Renal pelvis (tissue), 4 donors: ENCODE measurements around the gene PPDPF. TPM values are rescaled to one million over a fixed set of nuclear protein-coding genes. Genes with fewer than 3 reads are reported as not detected.

Experiments used
- DNase-seq: peaks from one replicate; pipeline ENCODE4 v3.0.0-alpha.2; 2013
- polyA plus RNA-seq, 3 donors: library from polyadenylated mRNA; unstranded; fragments of 120-200 nt; gene quantifications; one replicate each; pipeline ENCODE4 v1.2.1, GENCODE V29; 2013; ENCODE audit not compliant: insufficient read length in 3 of 3

Gene PPDPF
- polyA plus RNA-seq, 3 donors = 285 to 420 (median 332) TPM

DNA sequence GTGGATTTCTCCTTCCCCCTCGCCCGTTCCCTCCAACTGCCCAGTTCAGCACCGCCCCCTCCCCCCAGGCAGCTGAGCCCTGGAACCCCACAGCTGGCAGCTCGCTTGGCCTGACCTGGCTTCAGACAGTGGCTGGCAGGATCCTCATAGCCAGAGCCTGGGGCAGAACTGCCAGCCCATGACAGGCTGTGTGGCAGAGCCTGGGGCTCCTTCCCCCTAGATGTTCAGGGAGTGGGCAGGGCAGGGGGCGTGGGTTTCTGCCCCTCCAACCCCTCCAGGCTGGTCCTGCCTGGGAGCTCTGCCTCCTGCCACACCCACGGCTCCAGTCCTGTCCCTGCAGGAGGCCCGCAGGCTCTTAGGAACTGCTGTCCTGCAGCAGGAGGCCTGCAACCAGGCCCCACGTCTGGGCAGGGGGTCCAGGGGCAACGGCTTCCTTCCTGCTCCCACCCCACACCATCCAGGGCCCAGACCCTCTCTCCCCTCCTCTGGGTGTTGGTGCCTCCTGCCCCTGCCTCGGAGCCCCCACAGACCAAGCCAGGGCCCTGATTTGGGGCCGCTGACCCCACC is 38.5 kb upstream of the PPDPF start:
- no peak for DNase-seq

DNA sequence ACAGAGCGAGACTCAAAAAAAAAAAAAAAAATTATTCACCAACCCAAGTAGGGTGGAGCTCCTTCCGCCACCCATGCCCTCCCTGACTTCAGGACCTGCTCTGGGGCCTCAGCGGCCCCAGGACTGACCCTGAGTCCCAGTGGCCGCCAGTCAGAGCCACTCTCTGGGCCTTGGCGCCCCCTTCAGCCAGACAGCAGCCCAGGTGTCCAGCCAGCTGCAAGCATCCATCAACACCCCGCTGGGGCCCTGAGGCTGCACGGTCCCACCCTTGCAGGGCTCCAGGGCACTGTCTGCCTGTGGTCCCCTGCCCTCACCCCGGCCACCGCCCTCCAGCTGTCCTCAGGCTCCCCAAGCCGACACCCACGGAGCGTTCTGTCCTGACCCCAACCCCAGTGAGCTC is 36.7 kb upstream of the PPDPF start:
- no peak for DNase-seq

- DNase-seq = no peak
Observed at GRCh38 chr20:63484236-63484635, 36.3 kb upstream of the PPDPF start.

GRCh38 chr20:63484651-63485403 is 35.7 kb upstream of the PPDPF start:
- DNase-seq = no peak

DNA sequence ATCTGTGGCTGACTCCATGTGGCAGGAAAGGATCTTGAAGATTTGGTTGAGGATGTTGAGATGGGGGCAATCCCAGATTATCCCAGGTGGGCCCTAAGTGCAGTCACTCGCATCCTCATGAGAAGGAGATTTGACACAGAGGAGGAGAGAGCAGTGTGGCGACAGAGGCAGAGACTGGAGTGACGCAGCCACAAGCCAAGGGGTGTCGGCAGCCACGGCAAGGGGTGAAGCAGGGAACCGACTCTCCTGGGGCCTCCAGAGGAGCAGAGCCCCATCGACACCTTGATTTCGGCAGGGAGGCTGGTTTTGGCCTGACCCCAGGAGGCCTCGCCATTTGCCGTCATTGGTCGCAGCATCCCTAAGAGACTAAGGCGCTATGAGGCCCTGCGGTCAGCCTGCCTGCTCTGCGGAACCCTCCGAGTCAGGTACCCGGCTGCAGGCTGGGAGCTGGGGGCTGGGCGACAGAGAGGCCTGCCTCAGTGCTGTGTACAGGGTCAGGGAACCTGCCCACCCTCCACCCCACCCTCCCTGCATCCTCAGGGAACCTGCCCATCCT is 34.2 kb upstream of the PPDPF start:
- no peak for DNase-seq

DNA sequence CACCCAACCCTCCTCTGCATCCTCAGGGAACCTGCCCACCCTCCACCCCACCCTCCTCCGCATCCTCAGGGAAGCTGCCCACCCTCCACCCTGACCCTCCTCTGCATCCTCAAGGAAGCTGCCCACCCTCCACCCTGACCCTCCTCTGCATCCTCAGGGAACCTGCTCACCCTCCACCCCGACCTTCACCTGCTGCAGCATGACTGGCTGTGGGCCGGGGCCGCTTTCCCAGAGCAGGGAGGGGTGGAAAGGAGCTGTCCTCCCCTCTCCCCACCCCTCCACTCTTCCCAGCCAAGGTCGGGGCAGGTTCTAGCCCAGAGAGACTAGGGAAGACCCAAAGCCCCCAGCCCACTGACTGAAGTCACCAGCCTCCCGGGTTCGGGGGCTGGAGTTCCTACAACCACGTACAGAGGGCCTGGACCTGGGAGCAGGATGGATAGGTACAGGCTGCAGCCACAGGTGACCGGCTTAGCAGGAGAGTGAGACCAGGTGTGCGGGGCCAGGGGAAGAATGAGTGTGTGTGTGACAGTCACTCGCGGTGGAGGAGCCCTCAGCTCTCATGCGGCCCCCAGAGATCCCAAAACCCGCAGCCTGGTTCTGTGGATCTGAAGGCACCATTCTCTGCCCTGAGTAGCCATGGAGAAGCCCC is 33.3 kb upstream of the PPDPF start:
- DNase-seq = no peak

DNA sequence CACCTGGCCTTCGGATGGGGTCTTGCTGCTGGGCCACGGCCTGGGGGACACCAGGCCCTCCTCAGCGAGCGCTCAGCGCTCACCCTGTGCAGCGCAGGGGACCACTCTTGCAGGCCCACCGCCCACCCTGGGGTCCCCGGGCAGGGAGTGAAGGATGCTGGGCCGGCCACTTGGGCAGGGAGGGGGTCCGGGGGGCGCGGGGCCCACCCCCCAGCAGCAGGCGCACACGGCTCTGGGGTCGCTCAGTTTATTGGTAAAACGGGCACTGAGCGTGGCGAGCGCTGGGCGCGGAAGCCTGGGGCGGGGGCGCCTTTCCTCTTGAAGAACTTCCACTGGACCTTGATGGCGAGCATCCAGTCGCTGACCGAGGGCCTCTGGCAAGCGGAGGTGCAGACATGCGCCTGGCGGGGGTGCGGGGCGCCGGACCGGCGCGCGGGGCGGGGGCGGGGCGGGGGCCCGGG is 32.8 kb upstream of the PPDPF start:
- no peak for DNase-seq

DNA sequence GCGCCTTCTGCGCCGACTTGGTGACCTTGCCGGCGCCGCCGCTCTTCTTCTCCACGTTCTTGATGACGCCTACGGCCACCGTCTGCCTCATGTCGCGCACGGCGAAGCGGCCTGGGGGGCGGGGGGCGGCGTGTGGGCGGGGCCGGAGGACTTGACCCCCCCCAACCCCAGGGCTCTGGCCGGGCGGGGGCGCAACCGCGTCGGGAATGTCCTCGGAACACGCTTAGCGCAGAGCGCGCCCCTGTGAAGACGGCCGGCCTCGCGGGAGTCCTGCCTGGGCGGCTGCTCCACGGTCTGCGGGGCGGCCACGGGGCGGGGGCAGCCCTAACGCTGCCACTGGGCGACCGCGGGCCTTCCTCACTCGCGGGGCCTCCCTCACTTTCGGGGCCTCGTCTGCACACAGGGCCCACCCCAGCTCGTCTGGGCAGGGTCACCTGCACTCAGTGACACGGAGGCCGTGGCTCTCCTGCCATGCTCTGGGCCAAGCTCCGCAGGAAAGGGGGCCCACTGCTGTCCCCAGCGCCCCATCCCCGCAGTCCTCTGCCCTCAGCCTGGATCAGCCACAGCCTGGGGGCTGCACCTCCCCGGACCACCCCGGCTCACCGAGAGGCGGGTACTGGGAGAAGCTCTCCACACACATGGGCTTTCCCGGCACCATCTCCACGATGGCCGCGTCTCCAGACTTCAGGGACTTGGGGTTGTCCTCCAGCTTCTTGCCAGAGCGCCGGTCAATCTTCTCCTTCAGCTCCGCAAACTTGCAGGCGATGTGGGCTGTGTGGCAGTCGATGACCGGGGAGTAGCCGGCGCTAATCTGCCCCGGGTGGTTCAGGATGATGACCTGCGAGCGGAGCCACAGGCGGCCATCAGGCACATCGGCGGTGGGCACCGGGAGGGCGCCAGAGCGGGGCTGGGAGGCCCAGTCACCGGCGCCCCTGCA is 32.0 kb upstream of the PPDPF start:
- DNase-seq = no peak

DNA sequence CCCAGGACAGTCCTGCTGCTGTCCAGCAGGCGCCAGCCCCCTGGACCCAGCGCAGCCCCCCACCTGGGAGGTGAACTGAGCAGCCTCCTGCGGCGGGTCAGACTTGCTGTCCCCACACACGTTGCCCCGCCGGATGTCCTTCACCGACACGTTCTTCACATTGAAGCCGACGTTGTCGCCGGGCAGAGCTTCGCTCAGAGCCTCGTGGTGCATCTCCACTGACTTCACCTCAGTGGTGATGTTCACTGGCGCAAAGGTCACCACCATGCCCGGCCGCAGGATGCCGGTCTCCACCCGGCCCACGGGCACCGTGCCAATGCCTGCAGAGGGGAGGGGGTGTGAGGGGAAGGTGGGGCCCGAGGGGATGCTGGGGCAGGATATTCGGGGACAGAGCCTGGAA is 30.1 kb upstream of the PPDPF start:
- DNase-seq = no peak

DNA sequence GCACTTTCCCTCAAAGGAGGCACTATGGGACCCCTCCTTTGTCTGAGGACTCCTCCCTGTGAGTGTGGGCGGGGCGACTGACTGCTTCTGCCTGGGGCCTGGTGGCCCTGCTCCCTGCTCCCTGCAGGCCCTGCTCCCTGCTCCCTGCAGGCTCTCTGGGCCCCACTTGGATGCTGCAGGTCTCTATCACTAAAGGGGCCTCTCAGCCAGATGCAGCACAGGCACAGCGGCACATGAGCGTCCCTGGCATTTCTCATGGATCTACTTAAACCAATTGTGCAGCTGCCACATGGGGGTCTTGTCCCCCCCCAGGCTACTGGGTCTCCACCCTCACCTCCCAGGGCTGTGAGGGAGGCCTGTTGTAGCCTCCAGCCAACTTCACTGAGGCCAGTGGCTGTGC is 29.5 kb upstream of the PPDPF start:
- no peak for DNase-seq

DNA sequence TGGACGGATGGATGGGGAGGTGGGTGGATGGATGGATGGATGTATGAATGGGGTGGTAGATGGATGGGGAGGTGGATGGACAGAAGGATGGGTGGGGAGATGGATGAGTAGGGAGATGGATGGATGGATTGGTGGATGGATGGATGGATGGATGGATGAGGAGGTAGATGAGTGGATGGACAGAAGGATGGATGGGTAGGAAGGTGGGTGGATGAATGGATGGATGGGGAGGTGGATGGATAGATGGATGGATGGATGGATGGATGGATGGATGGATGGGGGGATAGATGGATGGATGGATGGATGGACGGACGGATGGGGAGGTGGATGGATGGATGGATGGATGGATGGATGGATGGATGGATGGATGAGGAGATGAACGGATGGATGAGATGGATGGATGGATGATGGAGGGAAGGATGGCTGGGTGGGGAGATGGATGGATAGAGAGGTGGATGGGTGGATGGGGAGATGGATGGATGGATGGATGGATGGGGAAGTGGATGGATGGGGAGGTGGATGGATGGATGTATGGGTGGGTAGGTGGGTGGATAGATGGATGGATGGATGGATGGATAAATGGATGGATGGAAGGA is 28.8 kb upstream of the PPDPF start:
- no peak for DNase-seq

- DNase-seq = no peak
Observed at GRCh38 chr20:63492518-63492917, 28.0 kb upstream of the PPDPF start.

GRCh38 chr20:63492982-63493381 is 27.6 kb upstream of the PPDPF start:
- DNase-seq = no peak

DNA sequence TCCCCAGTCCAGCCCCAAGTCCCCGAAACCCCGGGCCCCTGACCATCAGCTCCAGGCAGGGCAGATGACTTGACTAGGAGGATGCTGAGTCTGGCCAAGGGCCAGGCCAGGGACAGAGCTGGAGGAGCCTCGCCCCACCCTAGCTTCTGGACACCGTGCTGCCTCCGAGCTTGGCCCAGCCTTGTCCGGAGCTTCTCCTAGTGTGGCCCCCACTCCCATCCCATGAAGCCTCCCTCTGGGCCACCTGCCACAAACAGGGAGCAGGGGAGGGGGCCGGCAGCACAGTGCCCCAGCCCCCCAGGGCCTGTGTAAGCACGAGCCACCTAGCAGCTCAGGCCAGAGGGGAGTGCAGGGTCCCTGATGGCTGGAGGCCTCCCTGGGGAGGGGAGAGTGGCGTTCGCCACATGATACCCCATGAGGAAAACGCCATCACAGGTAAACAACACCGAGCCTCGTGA is 27.0 kb upstream of the PPDPF start:
- DNase-seq = no peak

GRCh38 chr20:63494084-63494419 is 26.5 kb upstream of the PPDPF start:
- no peak for DNase-seq

DNA sequence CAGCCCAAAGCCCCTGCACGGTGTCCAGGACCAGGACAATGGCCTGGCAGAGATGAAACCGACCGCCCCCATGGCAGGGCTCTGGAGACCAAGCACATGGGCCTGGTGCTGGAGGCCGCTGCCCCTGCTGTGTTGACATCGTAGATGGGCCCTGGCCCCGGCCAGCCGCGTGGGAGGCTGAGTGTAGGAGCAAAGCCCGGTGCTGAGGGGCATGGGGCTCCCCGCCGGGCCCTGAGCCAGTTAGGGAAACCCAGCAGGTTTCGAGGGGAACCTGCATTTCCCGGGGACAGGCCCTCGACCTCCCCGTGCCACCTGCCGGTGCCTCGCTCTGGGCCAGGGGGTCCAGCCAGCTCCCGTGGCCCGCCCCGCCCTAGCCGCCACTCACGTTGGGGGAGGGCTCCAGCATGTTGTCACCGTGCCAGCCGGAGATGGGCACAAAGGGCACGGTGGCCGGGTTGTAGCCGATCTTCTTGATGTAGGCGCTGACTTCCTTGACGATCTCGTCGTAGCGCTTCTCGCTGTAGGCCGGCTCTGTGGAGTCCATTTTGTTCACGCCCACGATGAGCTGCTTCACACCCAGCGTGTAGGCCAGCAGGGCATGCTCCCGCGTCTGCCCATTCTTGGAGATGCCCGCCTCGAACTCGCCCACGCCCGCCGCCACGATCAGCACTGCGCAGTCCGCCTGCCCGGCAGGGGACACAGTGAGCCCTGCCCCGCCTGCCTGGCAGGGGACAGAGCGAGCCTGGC is 26.0 kb upstream of the PPDPF start:
- no peak for DNase-seq

DNA sequence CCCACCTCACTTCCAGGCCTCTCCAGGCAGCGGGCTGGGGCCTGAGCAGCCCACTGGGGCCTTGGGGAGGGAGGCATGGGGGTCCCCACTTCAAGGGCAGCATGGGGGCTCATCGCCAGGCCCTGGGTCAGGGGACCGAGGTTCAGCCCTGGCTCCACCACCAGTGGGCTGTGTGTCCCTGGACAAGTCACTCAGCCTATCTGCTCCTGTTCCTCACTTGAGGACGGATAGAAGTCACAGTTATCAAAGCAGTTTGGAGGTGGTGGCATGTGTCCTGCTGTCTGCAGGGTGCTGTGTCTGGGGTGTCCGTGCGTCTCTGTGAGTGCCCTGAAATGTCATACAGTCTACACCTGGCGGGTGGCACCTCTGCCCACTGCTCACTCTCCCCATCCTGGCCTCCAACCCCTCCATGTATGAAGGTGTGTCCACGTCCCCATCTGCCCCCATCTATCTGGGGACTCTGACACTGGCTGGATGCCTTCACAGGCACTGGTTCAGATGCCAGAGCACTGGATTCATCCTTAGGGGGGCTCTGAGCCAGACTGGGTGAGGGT is 25.3 kb upstream of the PPDPF start:
- DNase-seq = no peak

DNA sequence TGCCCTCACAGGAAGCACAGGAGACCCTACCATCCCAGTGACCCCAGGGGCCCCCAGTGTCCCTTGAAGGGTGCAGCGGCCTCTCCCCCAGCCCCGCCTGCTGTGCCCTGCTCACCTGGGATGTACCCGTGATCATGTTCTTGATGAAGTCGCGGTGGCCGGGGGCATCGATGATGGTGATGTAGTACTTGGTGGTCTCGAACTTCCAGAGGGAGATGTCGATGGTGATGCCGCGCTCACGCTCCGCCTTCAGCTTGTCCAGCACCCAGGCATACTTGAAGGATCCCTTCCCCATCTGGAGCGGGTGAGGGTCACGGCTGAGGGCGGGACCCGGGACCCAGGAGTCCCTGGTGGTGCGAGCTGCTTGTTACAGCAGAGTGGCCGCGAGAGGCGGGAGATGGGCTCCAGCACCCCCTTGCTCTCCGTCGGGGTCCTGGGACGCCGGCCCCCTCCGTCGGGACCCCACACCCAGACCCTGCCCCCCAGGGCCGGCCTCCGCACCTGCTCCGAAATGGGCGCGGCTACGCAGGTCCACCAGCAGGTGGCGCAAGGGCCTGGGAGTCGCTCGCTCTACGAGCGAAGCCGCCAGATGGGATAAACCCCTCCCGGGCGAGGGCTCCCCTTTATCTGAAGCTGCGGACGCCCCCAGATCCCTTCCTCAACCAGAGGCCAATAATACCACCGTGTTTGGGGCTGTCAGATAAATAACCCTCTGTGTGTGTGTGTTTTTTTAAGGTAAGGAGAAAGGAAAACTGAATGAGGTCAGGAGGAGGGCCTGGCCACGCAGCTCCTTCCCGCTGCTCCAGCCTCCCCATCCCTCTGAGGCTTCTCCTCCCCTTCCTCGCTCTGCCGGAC is 24.6 kb upstream of the PPDPF start:
- DNase-seq = no peak

DNA sequence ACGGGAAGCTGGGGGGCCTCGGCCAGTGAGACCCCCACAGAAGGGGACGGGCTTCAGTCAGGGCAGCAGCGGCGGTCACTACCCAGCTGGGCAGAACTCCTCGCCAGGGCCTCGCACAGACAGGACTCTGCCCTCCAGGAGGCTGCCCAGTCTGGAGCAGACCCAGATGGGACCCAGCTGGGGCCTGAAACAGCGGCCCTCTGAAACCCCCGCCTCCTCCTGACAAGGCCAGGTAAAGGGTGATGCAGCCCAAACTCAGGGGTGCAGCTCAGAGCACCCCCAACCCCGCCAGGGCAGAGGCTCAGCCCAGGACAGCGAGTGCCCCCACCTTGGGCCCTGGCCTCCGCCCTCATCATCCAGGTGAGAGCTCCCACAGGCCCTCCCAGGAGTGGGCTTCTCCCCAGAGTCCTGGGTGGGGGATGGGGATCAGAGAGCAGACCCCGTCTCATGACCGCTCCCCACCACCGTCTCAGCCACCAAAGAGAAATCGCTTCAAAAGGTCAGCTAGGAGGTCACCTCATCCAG is 23.9 kb upstream of the PPDPF start:
- no peak for DNase-seq
